ENCODE results near the gene NPNT.

GRCh38 chr4:105845559-105845958, 49.7 kb upstream of the NPNT start:
- TF ChIP-seq CTCF (IDR thresholded peaks at IDR 0.05; ENCODE audit: low read length) (no peak), EZH2 (IDR thresholded peaks at IDR 0.05; ENCODE audit: borderline replicate concordance, low read length) (no peak)
